Measurements from ENCODE around the gene GAL3ST2.
"Not testable (repeated sequence)": the region's sequence is repeated elsewhere in the genome, so short reads cannot be mapped to it uniquely, and the experiment has no call there.

Gene GAL3ST2

GRCh38 chr2:241821460-241822263 is 45.0 kb downstream of the GAL3ST2 start:
- no peak for DNase-seq

- no peak for DNase-seq
Observed at GRCh38 chr2:241822264-241822623, 45.6 kb downstream of the GAL3ST2 start.

- DNase-seq, result not testable (repeated sequence)
Observed at GRCh38 chr2:241823531-241824437, 47.2 kb downstream of the GAL3ST2 start.

- DNase-seq, result no peak
Observed at GRCh38 chr2:241827394-241827793, 50.8 kb downstream of the GAL3ST2 start.

GRCh38 chr2:241833101-241833663 is 56.6 kb downstream of the GAL3ST2 start:
- no peak for DNase-seq

- DNase-seq, result not testable (repeated sequence)
Observed at GRCh38 chr2:241833756-241834526, 57.3 kb downstream of the GAL3ST2 start.

GRCh38 chr2:241834527-241835210 is 58.0 kb downstream of the GAL3ST2 start:
- no peak for DNase-seq

GRCh38 chr2:241835611-241836010 is 59.0 kb downstream of the GAL3ST2 start:
- DNase-seq, result no peak

GRCh38 chr2:241836292-241836691 is 59.7 kb downstream of the GAL3ST2 start:
- no peak for DNase-seq

- DNase-seq, result no peak
Observed at GRCh38 chr2:241837197-241837965, 60.8 kb downstream of the GAL3ST2 start.

- no peak for DNase-seq
Observed at GRCh38 chr2:241841181-241842066, 64.8 kb downstream of the GAL3ST2 start.

- DNase-seq, result no peak
Observed at GRCh38 chr2:241842067-241842415, 65.4 kb downstream of the GAL3ST2 start.

GRCh38 chr2:241842620-241843211 is 66.1 kb downstream of the GAL3ST2 start:
- no peak for DNase-seq

GRCh38 chr2:241843321-241844065 is 66.9 kb downstream of the GAL3ST2 start:
- no peak for DNase-seq

- no peak for DNase-seq
Observed at GRCh38 chr2:241844066-241844728, 67.6 kb downstream of the GAL3ST2 start.

- DNase-seq, result no peak
Observed at GRCh38 chr2:241844831-241845578, 68.4 kb downstream of the GAL3ST2 start.

GRCh38 chr2:241846406-241846805 is 69.8 kb downstream of the GAL3ST2 start:
- no peak for DNase-seq

Data from NCI-H446 treated with DMSO at 0.1 percent for 48 hours (cell line).